Stimulated activated CD4-positive, alpha-beta T cell treated with anti-CD3 and anti-CD28 coated beads, Interleukin-4, amount 100 ng/mL, for 48 hours (primary cell): ENCODE results near the gene TPRX1.
A peak's percentile ranks its signal among the peaks of the same experiment; 100 is the strongest.
"Not testable (repeated sequence)": the region's sequence is repeated elsewhere in the genome, so short reads cannot be mapped to it uniquely, and the experiment has no call there.

ENCODE experiments used
- DNase-seq, 2 donors: peaks; one replicate each; pipeline ENCODE4 v3.0.0-alpha.2; 2020; ENCODE audit warnings: low read depth in 2 of 2

TPRX1 gene

DNA sequence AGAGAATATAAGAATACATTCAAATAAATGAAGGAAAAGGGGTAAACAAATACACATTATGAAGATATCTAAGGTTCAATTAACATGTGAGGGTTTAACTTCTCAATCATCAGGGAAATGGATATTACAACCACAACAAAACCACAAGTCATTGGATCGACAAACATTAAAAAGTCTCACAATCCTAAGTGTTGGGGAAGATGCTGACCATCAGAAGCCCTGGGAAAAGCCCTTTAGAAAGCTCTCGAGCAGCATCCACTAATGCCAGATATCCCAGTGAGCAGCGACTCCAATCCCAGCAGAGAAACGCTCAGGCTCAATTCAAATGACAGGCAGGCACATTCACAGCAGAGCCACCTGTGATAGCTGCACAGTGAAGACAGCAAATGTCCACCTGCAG is 3.1 kb downstream of the TPRX1 start:
- no peak for DNase-seq

DNA sequence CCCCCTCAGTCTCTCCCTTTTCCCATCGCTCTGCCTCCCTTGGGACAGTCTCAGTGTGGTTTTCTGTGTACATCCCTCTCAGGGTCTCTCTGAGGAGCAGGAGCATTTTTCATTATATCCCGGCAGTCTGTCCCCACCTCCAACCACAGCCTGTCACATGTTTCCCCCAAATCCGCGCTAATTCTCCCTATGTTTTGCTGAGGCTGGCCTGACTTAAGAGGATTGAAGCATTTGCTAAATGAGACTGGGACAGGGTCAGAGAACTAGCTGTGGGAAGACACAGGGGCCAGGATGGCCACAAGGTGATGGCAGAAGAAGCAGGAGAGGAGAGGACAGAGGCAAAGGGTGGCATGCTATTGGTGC is 5.5 kb downstream of the TPRX1 start:
- DNase-seq, result no peak

DNA sequence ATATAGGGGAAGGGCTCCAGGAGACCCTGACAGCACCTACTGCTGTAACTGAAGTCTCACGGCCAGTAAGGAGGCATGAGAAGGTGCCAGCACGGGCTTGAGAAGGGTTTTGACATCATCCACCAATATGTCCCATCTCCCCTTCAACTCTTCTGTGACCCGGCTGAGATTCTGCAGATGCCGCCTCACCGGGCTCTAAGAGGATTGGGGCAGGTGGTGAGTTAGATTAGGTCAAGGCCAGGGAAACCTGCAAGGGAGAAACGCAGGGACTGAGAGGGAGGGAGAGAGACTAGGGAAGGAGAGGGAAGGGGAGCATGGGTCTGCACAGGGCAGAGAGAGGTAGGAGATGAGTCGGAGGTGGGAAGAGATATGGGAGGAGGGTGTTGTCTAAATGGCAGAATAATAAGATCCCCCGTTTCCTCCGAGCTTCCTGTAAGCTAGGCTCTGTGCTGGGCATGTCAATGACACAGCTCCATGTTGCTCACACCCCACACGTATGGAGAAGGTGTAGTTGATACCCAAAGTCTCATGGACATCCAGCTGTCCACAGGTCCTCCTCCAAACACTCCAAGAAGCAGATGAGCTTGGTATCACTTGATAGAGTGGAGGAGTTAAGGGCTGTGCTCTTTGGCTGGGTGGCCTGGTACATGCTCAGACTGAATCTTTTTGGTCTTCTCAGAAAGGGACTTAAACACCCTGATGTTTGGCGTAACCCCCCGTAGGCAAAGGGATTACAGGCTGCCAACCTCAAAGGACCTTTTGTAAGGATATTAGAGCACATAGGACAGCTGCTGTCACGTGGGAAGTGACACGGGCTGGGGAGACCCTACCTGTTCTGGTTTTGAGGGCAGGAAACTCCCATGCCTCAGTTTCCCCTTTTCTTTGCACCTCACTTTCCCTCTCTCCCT is 6.1 kb downstream of the TPRX1 start:
- no peak for DNase-seq

DNA sequence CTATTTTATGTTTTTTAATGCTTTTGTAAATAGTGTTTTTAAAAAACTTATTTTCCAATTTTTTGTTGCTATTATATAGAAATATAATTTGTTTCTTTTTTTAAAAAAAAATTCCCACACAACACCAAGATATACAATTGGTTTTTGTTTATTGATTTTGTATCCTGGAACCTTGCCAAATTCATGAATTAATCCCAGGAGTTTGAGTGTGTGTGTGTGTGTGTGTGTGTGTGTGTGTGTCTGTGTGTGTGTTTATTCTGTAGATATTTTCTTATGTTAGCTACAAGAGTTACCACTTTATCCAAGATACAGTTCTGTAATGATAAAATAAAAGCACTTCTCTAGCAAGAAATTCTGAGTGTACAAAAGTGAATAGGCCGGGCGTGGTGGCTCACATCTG is 7.6 kb downstream of the TPRX1 start:
- DNase-seq, result no peak

DNA sequence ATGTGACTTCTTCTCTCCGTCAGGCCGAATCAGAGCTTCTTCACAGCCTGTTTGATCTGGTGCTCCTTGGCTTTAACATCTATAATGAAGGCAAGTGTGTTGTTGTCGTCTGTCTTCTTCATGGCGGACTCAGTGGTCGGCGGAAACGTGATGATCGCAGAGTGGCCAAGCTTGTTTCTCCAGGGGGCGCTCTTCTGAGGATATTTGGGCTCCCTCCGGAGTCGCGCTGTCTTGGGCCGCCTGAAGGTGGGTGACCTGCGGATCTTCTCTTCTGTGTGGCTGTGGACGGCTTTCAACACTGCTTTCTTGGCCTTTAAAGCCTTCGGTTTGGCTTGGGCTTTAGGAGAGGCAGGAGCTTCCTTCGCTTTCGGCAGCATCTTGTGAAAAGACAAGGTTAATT is 9.8 kb downstream of the TPRX1 start:
- no peak for DNase-seq

DNA sequence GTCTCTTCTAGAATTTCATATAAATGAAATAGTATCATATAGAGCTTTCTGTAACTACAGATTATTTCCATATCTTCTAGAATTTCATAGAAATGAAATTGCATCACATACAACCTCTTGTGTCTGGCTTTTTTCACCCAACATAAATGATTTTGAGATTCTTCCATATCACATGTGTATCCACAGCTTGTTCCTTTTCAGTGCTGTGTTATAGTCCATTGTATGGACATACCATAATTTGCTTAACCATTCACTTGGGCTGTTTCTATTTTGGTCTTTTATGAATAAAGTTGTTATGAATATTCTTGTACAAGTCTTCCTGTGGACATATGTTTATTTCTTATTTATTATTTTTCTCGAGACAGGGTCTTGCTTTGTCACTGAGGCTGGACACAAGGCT is 11.7 kb downstream of the TPRX1 start:
- DNase-seq, result no peak

DNA sequence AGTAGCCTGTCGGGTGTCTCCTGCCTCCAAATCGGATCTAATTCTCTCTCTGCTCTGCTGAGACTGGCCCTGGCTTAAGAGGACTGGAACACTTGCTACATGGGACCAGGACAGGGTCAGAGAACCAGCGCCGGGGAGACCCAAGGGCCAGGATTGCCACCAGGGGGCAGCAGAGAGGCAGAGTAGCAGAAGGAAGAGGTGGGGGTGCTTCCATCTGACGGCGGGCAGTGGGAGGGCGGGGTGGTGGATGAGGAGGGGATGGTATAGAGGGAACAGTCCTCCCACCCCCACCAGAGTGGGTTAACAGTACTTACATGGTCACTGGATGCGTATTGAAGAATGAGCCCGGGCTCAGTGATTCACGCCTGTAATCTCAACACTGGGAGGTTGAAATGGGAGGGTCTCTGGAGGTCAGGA is 13.9 kb downstream of the TPRX1 start:
- peak; percentile 84 to 96 for DNase-seq

DNA sequence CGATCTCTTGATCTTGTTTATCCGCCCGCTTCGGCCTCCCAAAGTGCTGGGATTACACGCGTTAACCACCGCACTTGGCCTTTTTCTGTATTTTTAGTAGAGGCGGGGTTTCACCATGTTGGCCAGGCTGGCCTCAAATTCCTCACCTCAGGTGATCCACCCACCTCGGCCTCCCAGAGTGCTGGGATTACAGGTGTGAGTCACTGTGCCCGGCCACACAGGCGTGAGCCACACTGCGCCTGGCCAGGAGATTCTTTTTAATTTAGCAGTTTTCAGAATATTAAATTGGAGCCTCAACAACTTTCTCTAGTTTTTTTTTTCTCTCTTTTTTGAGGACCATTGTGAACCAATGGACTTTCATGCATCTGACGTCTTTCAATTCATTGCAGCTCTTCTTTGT is 14.5 kb downstream of the TPRX1 start:
- DNase-seq, result not testable (repeated sequence)

DNA sequence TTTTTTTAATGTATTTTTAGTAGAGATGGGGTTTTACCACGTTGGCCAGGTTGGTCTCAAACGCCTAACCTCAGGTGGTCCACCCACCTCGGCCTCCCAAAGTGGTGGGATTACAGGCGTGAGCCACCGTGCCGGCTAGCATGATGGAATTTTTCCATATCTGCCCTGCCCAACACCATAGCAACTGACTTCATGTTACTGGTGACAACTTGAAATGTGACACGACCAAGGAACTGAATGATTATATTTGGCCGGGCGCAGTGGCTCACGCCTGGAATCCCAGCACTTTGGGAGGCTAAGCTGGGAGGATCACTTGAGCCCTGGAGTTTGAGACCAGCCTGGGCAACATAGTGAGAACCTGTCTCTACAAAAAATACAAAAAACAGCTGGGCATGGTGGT is 17.0 kb downstream of the TPRX1 start:
- not testable (repeated sequence) for DNase-seq

DNA sequence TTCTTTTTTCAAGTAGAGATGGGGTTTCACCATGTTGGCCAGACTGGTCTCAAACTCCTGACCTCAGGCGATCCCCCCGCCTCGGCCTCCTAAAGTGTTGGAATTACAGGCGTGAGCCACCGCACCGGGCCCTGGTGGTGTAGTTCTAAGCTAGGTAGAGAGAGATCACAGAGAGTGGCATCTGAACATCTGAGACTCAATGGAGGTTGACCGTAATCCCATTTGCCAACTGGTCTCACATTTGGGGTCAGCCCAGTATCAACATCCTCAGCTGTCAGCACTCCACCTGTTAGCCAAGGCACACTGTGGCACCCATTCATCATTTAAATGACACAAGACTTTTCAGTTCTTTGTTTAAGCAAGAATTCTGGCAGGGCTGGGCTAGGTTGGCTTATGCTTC is 17.8 kb downstream of the TPRX1 start:
- DNase-seq, result no peak

DNA sequence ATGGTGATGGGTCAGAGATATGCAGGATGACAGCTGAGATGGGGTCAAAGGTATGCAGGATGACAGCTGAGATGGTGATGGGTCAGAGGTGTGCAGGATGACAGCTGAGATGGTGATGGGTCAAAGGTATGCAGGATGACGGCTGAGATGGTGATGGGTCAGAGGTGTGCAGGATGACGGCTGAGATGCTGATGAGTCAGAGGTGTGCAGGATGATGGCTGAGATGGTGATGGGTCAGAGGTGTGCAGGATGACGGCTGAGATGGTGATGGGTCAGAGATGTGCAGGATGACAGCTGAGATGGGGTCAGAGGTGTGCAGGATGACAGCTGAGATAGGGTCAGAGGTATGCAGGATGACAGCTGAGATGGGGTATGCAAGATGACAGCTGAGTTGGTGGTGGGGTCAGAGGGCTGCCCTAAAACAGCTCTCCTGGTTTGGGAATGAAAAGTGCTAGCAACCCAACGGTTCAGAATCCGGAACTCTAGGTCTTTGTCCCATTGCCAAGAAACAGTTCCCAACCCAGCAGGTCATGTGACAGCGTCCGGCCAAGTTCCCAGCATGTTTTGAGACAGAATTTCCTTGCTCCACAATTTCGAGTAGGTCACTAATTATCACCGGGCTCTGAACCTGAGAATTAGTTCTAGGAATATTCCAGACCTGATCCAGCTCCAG is 22.6 kb downstream of the TPRX1 start:
- no peak for DNase-seq

DNA sequence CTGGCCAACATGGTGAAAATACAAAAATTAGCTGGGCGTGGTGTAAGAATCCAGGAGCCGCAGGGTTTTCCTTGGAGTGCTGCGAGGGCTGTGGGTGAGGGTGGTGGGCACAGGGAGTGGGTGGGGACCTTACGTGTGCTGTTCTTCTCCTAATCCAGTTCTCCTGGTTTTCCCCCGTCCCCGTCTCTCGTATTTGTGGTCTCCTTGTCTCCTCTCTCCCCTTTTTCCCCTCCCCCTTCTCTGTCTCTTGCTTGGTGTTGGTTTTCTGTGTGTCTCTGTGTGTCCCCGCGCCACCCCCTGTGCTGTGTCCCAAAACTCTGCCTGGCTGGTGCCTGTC is 24.2 kb downstream of the TPRX1 start:
- no peak for DNase-seq

DNA sequence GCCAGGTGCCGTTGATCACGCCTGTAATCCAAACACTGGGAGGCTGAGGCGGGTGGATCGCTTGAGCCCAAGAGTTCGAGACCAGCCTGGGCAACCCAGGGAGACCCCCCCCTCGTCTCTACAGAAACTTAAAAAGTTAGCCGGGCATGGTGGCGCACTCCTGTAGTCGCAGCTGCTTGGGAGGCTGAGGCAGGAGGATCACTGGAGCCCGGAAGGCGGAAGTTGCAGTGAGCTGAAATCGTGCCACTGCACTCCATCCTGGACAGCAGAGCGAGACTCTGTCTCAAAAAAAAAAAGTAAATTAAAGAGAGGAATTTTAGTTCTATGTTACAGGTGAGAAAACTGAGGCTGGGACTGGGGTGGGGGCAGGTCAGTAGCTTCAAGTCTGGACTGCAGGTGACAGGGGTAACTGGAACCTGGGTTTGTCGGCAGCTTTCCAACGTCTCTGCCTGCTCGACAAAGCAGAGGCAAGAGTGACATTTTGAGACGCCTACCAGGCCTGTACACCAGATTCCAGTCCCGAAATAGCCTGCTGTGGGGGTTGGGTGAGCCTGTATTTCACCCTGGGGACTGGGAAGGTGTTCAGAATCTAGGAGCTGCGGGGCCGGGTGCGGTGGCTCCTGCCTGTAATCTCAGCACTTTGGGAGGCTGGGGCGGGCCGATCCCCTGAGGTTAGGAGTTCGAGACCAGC is 24.7 kb downstream of the TPRX1 start:
- no peak for DNase-seq

DNA sequence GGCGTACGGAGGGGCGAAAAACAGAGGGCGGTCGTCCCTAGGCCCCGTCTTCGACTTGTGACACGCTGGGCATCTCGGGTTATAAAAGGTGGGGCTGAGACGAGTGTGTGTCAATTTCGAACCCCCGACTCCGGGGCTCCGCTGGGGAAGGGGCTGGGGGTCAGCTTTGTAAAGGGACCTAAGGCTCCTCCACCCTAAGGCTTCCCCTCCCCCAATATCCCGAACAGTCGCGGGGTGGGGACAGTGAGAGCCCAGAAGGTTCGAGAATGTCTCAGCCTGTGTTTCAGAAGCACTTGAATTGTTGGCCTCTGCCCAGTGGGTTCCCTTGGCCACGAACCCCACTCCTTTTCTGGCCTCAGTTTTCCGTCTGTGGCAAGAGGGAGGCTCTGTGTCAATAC is 25.4 kb downstream of the TPRX1 start:
- no peak for DNase-seq

DNA sequence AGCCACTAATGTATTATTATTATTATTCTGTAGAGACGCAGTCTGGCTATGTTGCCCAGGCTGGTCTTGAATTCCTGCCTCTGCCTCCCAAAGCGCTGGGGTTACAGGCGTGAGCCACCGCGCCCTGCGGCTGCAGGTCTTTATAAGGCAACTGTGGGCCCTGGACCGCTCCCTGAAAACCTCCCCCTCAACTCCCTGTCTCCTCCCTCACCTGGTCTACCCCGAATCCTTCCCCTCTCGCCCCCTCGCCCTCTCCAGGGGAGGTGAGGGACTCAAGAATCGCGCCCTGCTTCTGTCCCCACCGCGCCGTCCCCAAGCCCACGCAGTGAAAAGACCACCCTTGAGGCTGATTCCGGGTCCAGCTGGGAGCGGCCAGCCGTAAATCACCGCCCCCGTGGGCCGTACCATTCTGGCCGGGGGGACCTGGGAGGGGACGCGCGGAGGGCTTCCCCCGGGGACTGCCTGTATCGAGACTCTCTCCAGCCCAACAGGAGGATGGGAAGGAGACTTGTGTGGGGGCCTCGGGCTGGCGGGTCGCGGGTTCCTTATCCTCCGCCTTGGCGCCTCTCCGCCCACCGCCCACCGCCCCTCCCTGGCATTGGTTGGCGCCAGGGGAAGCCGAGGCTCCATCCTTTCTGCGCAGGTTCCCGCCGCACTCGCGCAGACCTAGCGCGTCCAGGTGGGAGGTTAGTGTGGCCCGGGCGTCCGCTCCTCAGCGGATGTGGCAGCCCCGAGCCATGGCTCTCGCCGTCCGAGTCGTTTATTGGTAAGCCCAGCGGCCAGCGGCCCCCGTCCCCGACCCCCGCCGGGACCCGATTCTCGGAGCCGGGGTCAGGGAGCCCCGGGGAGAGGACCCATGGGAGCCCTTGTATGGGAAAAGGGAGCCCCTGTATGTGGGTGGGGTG is 26.1 kb downstream of the TPRX1 start, which contains the start of gene SELENOW:
Gene SELENOW (plus strand): TSS at position 655 of the 905 bp plus-strand sequence. CDS start 83 bp downstream, at position 738.
- peak; percentile 67 to 79 for DNase-seq

DNA sequence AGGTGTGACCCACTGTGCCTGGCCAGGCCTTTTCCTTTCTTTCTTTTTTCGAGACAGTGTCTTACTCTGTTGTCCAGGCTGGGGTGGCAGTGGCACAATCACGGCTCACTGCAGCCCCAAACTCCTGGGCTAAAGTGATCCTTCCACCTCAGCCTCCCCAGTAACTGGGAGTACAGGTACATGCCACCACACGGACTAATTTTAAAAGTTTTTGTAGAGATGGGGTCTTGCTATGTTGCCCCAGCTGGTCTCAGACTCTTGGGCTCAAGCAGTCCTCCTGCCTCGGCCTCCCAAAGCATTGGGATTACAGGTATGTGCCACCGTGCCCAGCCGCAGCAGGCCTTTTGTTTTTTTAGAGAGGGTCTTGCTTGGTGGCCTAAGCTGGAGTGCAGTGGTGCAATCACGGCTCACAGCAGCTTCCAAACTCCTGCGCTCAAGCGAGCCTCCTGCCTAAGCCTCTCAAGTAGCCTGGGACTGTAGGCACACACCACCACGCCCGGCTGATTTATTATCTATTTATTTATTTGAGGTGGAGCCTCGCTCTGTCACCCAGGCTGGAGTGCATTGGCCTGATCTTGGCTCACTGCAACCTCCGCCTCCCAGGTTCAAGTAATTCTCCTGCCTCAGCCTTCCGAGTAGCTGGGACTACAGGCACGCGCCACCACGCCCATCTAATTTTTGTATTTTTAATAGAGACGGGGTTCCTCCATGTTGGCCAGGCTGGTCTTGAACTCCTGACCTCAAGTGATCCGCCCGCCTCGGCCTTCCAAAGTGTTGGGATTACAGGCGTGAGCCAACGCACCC is 26.9 kb downstream of the TPRX1 start:
- not testable (repeated sequence) for DNase-seq

DNA sequence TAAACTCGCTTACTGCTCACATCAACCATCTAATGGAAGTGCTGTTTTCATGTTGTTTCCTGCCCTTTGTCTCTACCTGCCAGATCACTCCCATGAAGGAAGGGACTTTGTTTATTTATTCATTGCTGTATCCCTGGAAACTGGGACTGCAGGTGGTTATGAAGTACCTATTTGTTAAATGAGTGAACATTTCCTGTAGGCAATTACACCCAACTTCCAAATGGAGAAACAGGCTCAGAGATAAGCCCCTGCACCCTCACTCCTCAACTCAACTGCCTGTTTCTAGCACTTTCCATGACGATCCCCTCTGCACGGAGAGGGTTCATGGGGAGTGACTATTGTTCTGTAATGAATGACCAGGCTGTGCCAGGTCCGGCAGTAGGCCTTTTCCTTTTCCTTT is 27.8 kb downstream of the TPRX1 start:
- DNase-seq, result no peak

DNA sequence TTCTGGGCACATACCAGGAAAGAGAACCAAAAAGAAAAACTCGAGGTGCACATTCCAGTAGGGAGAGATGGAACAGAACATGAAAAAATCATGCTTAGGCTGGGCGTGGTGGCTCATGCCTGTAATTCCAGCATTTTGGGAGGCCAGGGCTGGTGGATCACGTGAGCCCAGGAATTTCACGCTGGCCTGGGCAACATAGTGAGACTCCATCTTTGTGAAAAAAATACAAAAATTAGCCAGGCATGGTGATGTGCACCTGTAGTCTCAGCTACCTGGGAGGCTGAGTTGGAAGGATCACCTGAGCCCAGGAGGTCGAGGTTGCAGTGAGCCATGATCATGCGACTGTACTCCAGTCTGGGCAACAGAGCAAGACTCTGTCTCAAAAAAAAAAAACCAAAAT is 33.1 kb downstream of the TPRX1 start:
- not testable (repeated sequence) for DNase-seq

DNA sequence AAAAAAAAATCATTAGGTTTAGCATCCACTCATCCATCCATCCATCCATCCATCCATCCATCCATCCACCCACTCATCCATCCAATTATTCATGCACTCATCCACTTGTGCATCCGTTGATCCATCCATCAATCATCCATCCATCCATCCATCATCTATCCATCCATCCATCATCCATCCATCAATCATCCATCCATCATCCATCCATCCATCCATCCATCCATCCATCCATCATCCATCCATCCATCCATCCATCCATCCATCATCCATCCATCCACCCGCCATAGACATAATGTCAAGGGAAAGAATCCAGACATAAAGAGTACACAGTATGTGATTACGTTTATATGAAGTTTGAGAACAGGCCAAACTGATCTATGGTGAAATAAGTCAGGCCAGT is 34.8 kb downstream of the TPRX1 start:
- no peak for DNase-seq

DNA sequence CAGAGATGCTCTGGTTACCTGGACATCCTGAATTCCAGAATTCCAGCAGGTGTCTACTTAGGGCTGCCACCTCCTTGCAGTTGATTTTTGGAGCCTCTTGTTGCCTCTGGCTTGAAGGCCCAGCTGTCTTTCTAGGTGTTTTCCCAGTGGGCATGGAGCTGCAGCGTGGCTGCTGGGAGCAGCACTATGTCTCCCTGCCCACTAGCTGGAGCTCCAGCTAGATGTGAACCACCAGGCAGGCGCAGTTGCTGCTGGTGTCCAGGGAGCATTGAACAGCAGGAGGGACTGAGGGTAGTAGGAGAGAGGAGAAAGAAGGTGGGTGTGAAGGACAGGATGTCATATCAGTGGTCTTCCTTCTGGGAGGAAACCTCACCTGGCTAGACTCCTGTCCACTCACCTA is 35.7 kb downstream of the TPRX1 start:
- DNase-seq, result no peak

DNA sequence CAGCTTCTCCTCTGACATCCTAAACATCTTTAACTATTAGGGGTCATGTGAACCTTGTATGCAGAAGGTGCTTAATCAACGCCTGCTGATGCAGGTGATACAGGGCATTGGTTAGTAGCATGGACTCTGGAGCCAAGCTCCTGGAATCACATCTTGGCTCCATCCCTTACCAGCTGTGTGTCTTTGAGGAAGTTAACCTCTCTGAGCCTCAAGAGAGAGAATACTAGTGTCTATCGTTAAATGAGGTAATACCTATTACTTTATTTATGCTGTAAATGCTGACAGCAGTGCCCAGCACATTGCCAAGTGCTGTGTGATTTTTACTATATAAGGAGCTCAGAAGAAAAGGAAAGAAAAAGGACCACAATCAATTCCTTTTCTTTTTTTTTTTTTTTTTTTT is 37.0 kb downstream of the TPRX1 start:
- DNase-seq, result no peak
